ENCODE results near the gene SYNPR.
A peak's percentile ranks its signal among the peaks of the same experiment; 100 is the strongest.

The SYNPR gene

DNA sequence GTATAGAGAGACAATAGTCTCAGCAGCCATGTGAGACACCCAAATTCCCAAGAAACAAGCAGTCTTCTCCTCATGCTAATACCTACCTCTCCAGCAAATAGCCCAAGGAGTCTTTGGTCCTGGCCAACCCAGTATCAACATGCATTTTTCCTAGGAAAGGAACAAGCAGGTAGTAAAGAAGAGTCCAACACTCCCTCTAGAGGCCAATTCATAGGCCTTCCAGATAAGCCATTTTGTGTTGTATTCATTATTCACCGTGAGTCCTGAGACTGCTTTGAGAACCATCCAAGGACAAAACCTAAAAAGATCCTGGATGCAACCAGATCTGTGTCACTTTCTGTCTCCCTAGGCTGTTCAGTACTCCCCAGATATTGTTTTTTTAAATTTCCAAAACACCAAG is 310.8 kb downstream of the SYNPR start:
- TF ChIP-seq Cebpa-rat (IDR thresholded peaks at IDR 0.05) = no peak
- H3K9me3 ChIP-seq = peaks cover 9% of the 10 kb centered on the region
- H3K27ac ChIP-seq = no peak overlapping the region
- no peaks in the 10 kb centered on the region for H4K20me1 ChIP-seq
- H3K9ac ChIP-seq = no peak overlapping the region
- no peak overlapping the region for H3K4me3 ChIP-seq
- no peaks in the 10 kb centered on the region for H3K4me1 ChIP-seq
- no peaks in the 10 kb centered on the region for H3K36me3 ChIP-seq
- H3K4me2 ChIP-seq = no peak overlapping the region
- no peaks in the 10 kb centered on the region for H3K27me3 ChIP-seq

GRCh38 chr3:63593779-63594178 is 315.7 kb downstream of the SYNPR start:
- no peaks in the 10 kb centered on the region for H3K36me3 ChIP-seq
- H3K27me3 ChIP-seq = no peaks in the 10 kb centered on the region
- no peak overlapping the region for H3K4me2 ChIP-seq
- TF ChIP-seq Cebpa-rat (IDR thresholded peaks at IDR 0.05) = no peak
- no peak overlapping the region for H3K9ac ChIP-seq
- H3K9me3 ChIP-seq = peaks cover 5% of the 10 kb centered on the region
- no peaks in the 10 kb centered on the region for H4K20me1 ChIP-seq
- H3K4me3 ChIP-seq = no peak overlapping the region
- H3K27ac ChIP-seq = no peak overlapping the region
- H3K4me1 ChIP-seq = peaks cover 7% of the 10 kb centered on the region

- Histone ChIP-seq H3K4me2 (no peak overlapping the region), H3K36me3 (no peaks in the 10 kb centered on the region), H3K27ac (no peak overlapping the region), H3K9ac (no peak overlapping the region), H3K4me1 (peaks cover 7% of the 10 kb centered on the region), H3K4me3 (no peak overlapping the region), H4K20me1 (no peaks in the 10 kb centered on the region), H3K27me3 (no peaks in the 10 kb centered on the region), H3K9me3 (no peaks in the 10 kb centered on the region)
- TF ChIP-seq Cebpa-rat (IDR thresholded peaks at IDR 0.05) = no peak
Observed at GRCh38 chr3:63595221-63595620, 317.1 kb downstream of the SYNPR start.

GRCh38 chr3:63597019-63597418 is 318.9 kb downstream of the SYNPR start:
- no peaks in the 10 kb centered on the region for H3K27me3 ChIP-seq
- H3K27ac ChIP-seq = no peak overlapping the region
- no peaks in the 10 kb centered on the region for H3K36me3 ChIP-seq
- TF ChIP-seq Cebpa-rat (IDR thresholded peaks at IDR 0.05) = no peak
- no peak overlapping the region for H3K4me3 ChIP-seq
- peaks cover 7% of the 10 kb centered on the region for H3K4me1 ChIP-seq
- no peak overlapping the region for H3K4me2 ChIP-seq
- no peak overlapping the region for H3K9ac ChIP-seq
- H4K20me1 ChIP-seq = no peaks in the 10 kb centered on the region
- H3K9me3 ChIP-seq = no peaks in the 10 kb centered on the region

- no peaks in the 10 kb centered on the region for H3K4me1 ChIP-seq
- no peaks in the 10 kb centered on the region for H4K20me1 ChIP-seq
- no peaks in the 10 kb centered on the region for H3K36me3 ChIP-seq
- H3K27ac ChIP-seq = no peak overlapping the region
- no peak overlapping the region for H3K4me3 ChIP-seq
- TF ChIP-seq Cebpa-rat (IDR thresholded peaks at IDR 0.05) = no peak
- no peaks in the 10 kb centered on the region for H3K27me3 ChIP-seq
- no peak overlapping the region for H3K9ac ChIP-seq
- no peaks in the 10 kb centered on the region for H3K9me3 ChIP-seq
- H3K4me2 ChIP-seq = no peak overlapping the region
Observed at GRCh38 chr3:63607716-63608115, 329.6 kb downstream of the SYNPR start.

DNA sequence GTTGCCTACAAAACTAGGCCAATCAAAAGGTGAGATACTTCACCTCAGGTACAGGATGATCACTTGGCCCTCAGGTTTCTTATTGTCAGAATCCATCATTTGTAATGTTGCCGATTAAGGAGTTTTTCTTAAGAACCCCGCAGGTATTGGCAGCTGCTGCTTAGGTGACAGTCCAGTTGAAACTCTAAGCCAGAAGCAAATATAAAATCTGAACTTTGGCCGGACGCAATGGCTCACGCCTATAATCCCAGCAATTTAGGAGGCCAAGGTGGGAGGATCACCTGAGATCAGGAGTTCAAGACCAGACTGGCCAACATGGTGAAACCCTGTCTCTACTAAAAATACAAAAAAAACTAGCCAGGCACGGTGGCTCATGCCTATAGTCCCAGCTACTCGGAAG is 331.3 kb downstream of the SYNPR start:
- no peak overlapping the region for H3K9ac ChIP-seq
- H3K27ac ChIP-seq = no peak overlapping the region
- TF ChIP-seq Cebpa-rat (IDR thresholded peaks at IDR 0.05) = no peak
- H3K9me3 ChIP-seq = no peaks in the 10 kb centered on the region
- no peaks in the 10 kb centered on the region for H3K27me3 ChIP-seq
- no peaks in the 10 kb centered on the region for H4K20me1 ChIP-seq
- no peaks in the 10 kb centered on the region for H3K4me1 ChIP-seq
- H3K36me3 ChIP-seq = no peaks in the 10 kb centered on the region
- H3K4me3 ChIP-seq = no peak overlapping the region
- no peak overlapping the region for H3K4me2 ChIP-seq

- H3K4me3 ChIP-seq = no peak overlapping the region
Observed at GRCh38 chr3:63609834-63610233, 331.7 kb downstream of the SYNPR start.

GRCh38 chr3:63611382-63611781 is 333.3 kb downstream of the SYNPR start:
- no peak overlapping the region for H3K27ac ChIP-seq
- no peak overlapping the region for H3K4me3 ChIP-seq
- H3K9me3 ChIP-seq = no peaks in the 10 kb centered on the region
- H3K4me2 ChIP-seq = no peak overlapping the region
- no peaks in the 10 kb centered on the region for H4K20me1 ChIP-seq
- TF ChIP-seq Cebpa-rat (IDR thresholded peaks at IDR 0.05) = no peak
- H3K27me3 ChIP-seq = no peaks in the 10 kb centered on the region
- no peak overlapping the region for H3K9ac ChIP-seq
- H3K36me3 ChIP-seq = no peaks in the 10 kb centered on the region
- H3K4me1 ChIP-seq = no peaks in the 10 kb centered on the region

More at GRCh38 chr3:63609834-63610233, 331.7 kb downstream of the SYNPR start:
- H3K4me2 ChIP-seq = no peak overlapping the region
- H4K20me1 ChIP-seq = no peaks in the 10 kb centered on the region
- no peak overlapping the region for H3K27ac ChIP-seq
- H3K36me3 ChIP-seq = no peaks in the 10 kb centered on the region
- no peak overlapping the region for H3K9ac ChIP-seq
- H3K27me3 ChIP-seq = no peaks in the 10 kb centered on the region
- no peak for TF ChIP-seq Cebpa-rat (IDR thresholded peaks at IDR 0.05)
- no peaks in the 10 kb centered on the region for H3K4me1 ChIP-seq
- no peaks in the 10 kb centered on the region for H3K9me3 ChIP-seq

DNA sequence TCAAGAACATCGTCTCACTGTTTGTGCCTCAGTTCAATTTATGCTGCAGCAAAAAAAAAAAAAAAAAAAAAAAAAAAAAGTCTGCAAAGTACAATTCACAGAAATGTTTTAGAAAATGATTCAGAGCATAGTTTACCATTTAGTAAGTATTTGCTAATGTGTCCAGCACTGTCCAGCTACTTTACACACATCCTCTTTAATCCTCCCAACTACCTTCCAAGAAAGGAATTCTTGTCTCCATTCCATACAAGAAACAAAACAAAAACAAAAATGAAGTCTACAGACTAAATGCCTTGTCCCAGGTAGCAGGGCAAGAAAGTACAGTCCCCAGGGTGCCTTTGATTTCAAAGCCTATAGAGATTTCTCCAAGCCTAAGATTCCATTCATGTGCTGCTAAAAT is 335.5 kb downstream of the SYNPR start:
- H3K9me3 ChIP-seq = no peaks in the 10 kb centered on the region
- H3K4me1 ChIP-seq = no peaks in the 10 kb centered on the region
- no peak overlapping the region for H3K9ac ChIP-seq
- H3K4me2 ChIP-seq = no peak overlapping the region
- H3K27me3 ChIP-seq = no peaks in the 10 kb centered on the region
- H3K36me3 ChIP-seq = no peaks in the 10 kb centered on the region
- TF ChIP-seq Cebpa-rat (IDR thresholded peaks at IDR 0.05) = no peak
- no peak overlapping the region for H3K27ac ChIP-seq
- no peak overlapping the region for H3K4me3 ChIP-seq
- no peaks in the 10 kb centered on the region for H4K20me1 ChIP-seq

- H3K27me3 ChIP-seq = no peaks in the 10 kb centered on the region
- H3K9ac ChIP-seq = no peak overlapping the region
- no peak overlapping the region for H3K4me2 ChIP-seq
- no peaks in the 10 kb centered on the region for H4K20me1 ChIP-seq
- no peak overlapping the region for H3K4me3 ChIP-seq
- no peaks in the 10 kb centered on the region for H3K9me3 ChIP-seq
- no peak for TF ChIP-seq Cebpa-rat (IDR thresholded peaks at IDR 0.05)
- no peaks in the 10 kb centered on the region for H3K36me3 ChIP-seq
- no peak overlapping the region for H3K27ac ChIP-seq
- no peaks in the 10 kb centered on the region for H3K4me1 ChIP-seq
Observed at GRCh38 chr3:63617391-63617790, 339.3 kb downstream of the SYNPR start.

DNA sequence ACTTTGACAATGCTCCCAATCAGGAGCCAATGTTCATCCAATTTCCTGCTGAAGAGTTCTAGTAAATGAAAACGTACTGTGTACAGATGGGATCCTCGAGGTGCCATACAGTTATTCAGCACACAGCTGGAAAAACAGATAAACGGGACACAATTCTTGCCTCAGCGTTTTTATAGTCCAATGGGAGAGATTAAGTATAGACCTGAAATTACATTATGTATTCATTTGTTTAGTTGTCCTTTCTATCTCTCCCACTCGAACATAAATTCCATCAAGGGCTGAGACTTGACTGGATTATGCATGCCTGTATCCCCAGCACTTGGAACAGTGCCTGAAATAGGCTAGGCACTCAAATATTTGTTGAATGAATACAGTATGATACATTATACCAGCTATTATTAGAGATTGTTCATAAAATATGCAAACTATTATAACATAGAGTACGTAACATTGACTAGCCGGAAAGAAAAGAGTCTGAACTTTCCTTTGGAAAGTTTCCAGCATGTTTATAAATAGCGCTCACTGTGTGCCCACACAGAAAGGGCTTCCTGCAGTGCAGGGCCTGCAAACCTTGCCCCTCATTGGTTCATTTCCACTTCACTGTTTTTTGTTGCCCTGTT is 346.9 kb downstream of the SYNPR start:
- H3K9ac ChIP-seq = no peak overlapping the region
- no peak for TF ChIP-seq Cebpa-rat (IDR thresholded peaks at IDR 0.05)
- H3K4me1 ChIP-seq = peaks cover 14% of the 10 kb centered on the region
- H3K27ac ChIP-seq = no peak overlapping the region
- H3K27me3 ChIP-seq = no peaks in the 10 kb centered on the region
- H4K20me1 ChIP-seq = no peaks in the 10 kb centered on the region
- no peaks in the 10 kb centered on the region for H3K36me3 ChIP-seq
- H3K9me3 ChIP-seq = no peaks in the 10 kb centered on the region
- peak overlapping the region; percentile 39 for H3K4me2 ChIP-seq
- no peak overlapping the region for H3K4me3 ChIP-seq

All from BLaER1 (cell line).